Sigmoid colon (tissue), 4 donors: ENCODE results near the gene BMPR1A.

ENCODE experiments used
- CTCF ChIP-seq, 4 experiments: fragments of 450-650 bp in 3 of 4; fragments of 200-600 bp in 1 of 4; IDR thresholded peaks; one replicate each; pipeline ENCODE4 v1.5.1; 2016 to 2019; ENCODE audit warnings: antibody characterized with exemption in 4 of 4, mild to moderate bottlenecking in 3 of 4, moderate library complexity in 2 of 4
- EP300 ChIP-seq, 4 donors: sonication (generic); formaldehyde crosslinking; IDR thresholded peaks; one replicate each; pipeline ENCODE4 v1.6.1; 2017; ENCODE audit warnings: antibody characterized with exemption in 4 of 4
- POLR2A ChIP-seq, 2 donors: fragments of 450-650 bp; IDR thresholded peaks; one replicate each; pipeline ENCODE4 v1.6.1; 2016; ENCODE audit warnings: antibody characterized with exemption in 2 of 2, mild to moderate bottlenecking in 2 of 2, moderate library complexity in 2 of 2

- no peak for TF ChIP-seq CTCF (IDR thresholded peaks at IDR 0.05)
- no peak for TF ChIP-seq POLR2A (IDR thresholded peaks at IDR 0.05)
- no peak for TF ChIP-seq EP300 (IDR thresholded peaks at IDR 0.05)
These were observed 23.0 kb downstream of the BMPR1A start for GRCh38 chr10:86779220-86780017.
